HepG2 (cell line): ENCODE measurements around the gene EIF6. TPM values are rescaled to one million over a fixed set of nuclear protein-coding genes. Genes with fewer than 3 reads are reported as not detected.

Experiments
- BCLAF1 ChIP-seq: fragments of 450-650 bp; IDR thresholded peaks from 2 replicates; pipeline ENCODE4 v1.6.1; 2017; ENCODE audit warnings: mild to moderate bottlenecking
- CREB3 ChIP-seq: sonication (generic); formaldehyde crosslinking; IDR thresholded peaks from 2 replicates; pipeline ENCODE4 v1.5.0; 2020; ENCODE audit warnings: missing genetic modification reagents
- CREM ChIP-seq, 2 experiments: sonication (generic) in 1 of 2; formaldehyde crosslinking in 1 of 2; IDR thresholded peaks; 2 replicates each; pipeline versions ENCODE4 v1.4.0 to v1.6.1; 2016 to 2020; ENCODE audit warnings: antibody characterized with exemption in 1 of 2, mild to moderate bottlenecking in 1 of 2, missing genetic modification reagents in 1 of 2
- ESRRA ChIP-seq: sonication (generic); formaldehyde crosslinking; IDR thresholded peaks from 2 replicates; pipeline ENCODE4 v1.5.1; 2020; ENCODE audit warnings: mild to moderate bottlenecking, low read depth, missing genetic modification reagents
- HOXD1 ChIP-seq: sonication (generic); formaldehyde crosslinking; IDR thresholded peaks from 2 replicates; pipeline ENCODE4 v1.5.0; 2020; ENCODE audit warnings: missing genetic modification reagents
- KDM1A ChIP-seq: IDR thresholded peaks from 2 replicates; pipeline ENCODE4 v1.6.1; 2016; ENCODE audit warnings: missing compliant biosample characterization
- NFYB ChIP-seq: sonication (generic); formaldehyde crosslinking; IDR thresholded peaks from 2 replicates; pipeline ENCODE4 v1.4.0; 2020; ENCODE audit warnings: missing genetic modification reagents
- NR2F2 ChIP-seq: IDR thresholded peaks from 2 replicates; pipeline ENCODE4 v1.6.1; 2012; ENCODE audit warnings: low read depth, inconsistent platforms, borderline replicate concordance
- TBL1XR1 ChIP-seq: fragments of 150-350 bp; IDR thresholded peaks from 2 replicates; pipeline ENCODE4 v1.6.1; 2014; ENCODE audit warnings: borderline replicate concordance, low read length; ENCODE audit not compliant: partially characterized antibody
- THAP7 ChIP-seq: sonication (generic); formaldehyde crosslinking; IDR thresholded peaks from 2 replicates; pipeline ENCODE4 v1.8.1; 2023; ENCODE audit warnings: mild to moderate bottlenecking, missing genetic modification reagents
- ZBTB2 ChIP-seq: sonication (generic); formaldehyde crosslinking; IDR thresholded peaks from 2 replicates; pipeline ENCODE4 v1.8.0; 2022; ENCODE audit warnings: low read depth, missing genetic modification reagents
- ZNF143 ChIP-seq: sonication (generic); formaldehyde crosslinking; IDR thresholded peaks from 2 replicates; pipeline ENCODE4 v1.4.0; 2020; ENCODE audit warnings: missing genetic modification reagents
- ZNF18 ChIP-seq: sonication (generic); formaldehyde crosslinking; IDR thresholded peaks from 2 replicates; pipeline ENCODE4 v1.8.0; 2022; ENCODE audit warnings: mild to moderate bottlenecking, missing genetic modification reagents; ENCODE audit not compliant: insufficient replicate concordance
- ZNF292 ChIP-seq: sonication (generic); formaldehyde crosslinking; IDR thresholded peaks from 2 replicates; pipeline ENCODE4 v1.8.1; 2022; ENCODE audit warnings: mild to moderate bottlenecking, low read depth, missing genetic modification reagents, borderline replicate concordance
- ZNF333 ChIP-seq: sonication (generic); formaldehyde crosslinking; IDR thresholded peaks from 2 replicates; pipeline ENCODE4 v1.4.0; 2020; ENCODE audit warnings: mild to moderate bottlenecking, missing genetic modification reagents, borderline replicate concordance
- ZNF383 ChIP-seq: sonication (generic); formaldehyde crosslinking; IDR thresholded peaks from 2 replicates; pipeline ENCODE4 v1.4.0; 2020; ENCODE audit warnings: missing genetic modification reagents, mild to moderate bottlenecking, borderline replicate concordance
- ZNF468 ChIP-seq: sonication (generic); formaldehyde crosslinking; IDR thresholded peaks from 2 replicates; pipeline ENCODE4 v1.8.0; 2022; ENCODE audit warnings: mild to moderate bottlenecking, moderate library complexity, missing genetic modification reagents
- ZNF564 ChIP-seq: sonication (generic); formaldehyde crosslinking; IDR thresholded peaks from 2 replicates; pipeline ENCODE4 v1.8.1; 2023; ENCODE audit warnings: mild to moderate bottlenecking, missing genetic modification reagents
- ZNF639 ChIP-seq: conservative IDR thresholded peaks from 2 replicates; pipeline ENCODE4 v1.6.1; 2018; ENCODE audit warnings: missing genetic modification reagents
- polyA plus RNA-seq, 8 experiments: library from polyadenylated mRNA; depleted of rRNA in 3 of 8; stranded (reverse) in 7 of 8; unstranded in 1 of 8; fragments of >200 nt; fragmentation: Illumina TruSeq in 4 of 8; extraction: Trizol in 4 of 8; gene quantifications; 2 replicates each; pipeline versions ENCODE4 v1.2.1 to v1.2.3, GENCODE V29; 2011 to 2016; ENCODE audit warnings: low read depth in 4 of 8, missing spikeins in 1 of 8, mixed read lengths in 1 of 8; ENCODE audit not compliant: insufficient read depth in 1 of 8
- total RNA-seq, 5 experiments: library from RNA; depleted of rRNA; stranded (reverse); fragments of >200 nt; fragmentation: Illumina TruSeq; extraction: Trizol; gene quantifications; 2 replicates each; pipeline ENCODE4 v1.2.3, GENCODE V29; 2016; ENCODE audit warnings: low read depth in 1 of 5

Gene EIF6
- total and polyA plus RNA-seq, 2 of the 13 experiments (the other 11 are each of a cell fraction or from before 2014, with no cell fraction given), result 462 to 466 TPM

- TF ChIP-seq HOXD1 (CRISPR knock-in tag) (no peak; the same call in 1 of the 2 replicates), TBL1XR1 (no peak), NFYB (CRISPR knock-in tag) (no peak), CREM (IDR thresholded peaks at IDR 0.05) (no peak), CREM (CRISPR knock-in tag; IDR thresholded peaks at IDR 0.05) (no peak), ZNF333 (CRISPR knock-in tag) (no peak), ZNF564 (no peak), KDM1A (CRISPR knock-in tag) (peak; percentile 70; the same call in 1 of the 2 replicates), ZNF292 (no peak), CREB3 (CRISPR knock-in tag) (no peak), THAP7 (CRISPR knock-in tag) (0 out of 2 replicates have a peak, but pooled peaks have one; percentile 19), NR2F2 (no peak), ZNF18 (CRISPR knock-in tag) (no peak), ZBTB2 (CRISPR knock-in tag) (no peak), BCLAF1 (no peak), ZNF143 (CRISPR knock-in tag) (no peak), ZNF383 (peak; percentile 61; the same call in 1 of the 2 replicates), ZNF468 (CRISPR knock-in tag) (no peak), ESRRA (CRISPR knock-in tag) (no peak), ZNF639 (CRISPR knock-in tag) (no peak)
These were observed 15.4 kb downstream of the EIF6 start (continued) for GRCh38 chr20:35269055-35269781.
